Measurements from ENCODE around the gene TAC4.

TAC4 gene

GRCh38 chr17:49834118-49834743, 13.6 kb downstream of the TAC4 start:
- Histone ChIP-seq H3K27me3 (ENCODE audit: low read length) (no peaks in the 10 kb centered on the region), H4K20me1 (ENCODE audit: low read depth, low read length) (no peaks in the 10 kb centered on the region), H3K36me3 (ENCODE audit: low read length) (no peaks in the 10 kb centered on the region), H3F3A (ENCODE audit: insufficient read depth) (no peaks in the 10 kb centered on the region), H3K4me3 (ENCODE audit: insufficient read depth, low read length, poor library complexity, severe bottlenecking) (no peak overlapping the region), H2AFZ (ENCODE audit: low read depth, low read length, severe bottlenecking) (no peak overlapping the region), H3K79me2 (ENCODE audit: insufficient read depth, low read length) (no peaks in the 10 kb centered on the region), H3K9me2 (replicated peaks; ENCODE audit: insufficient read depth, low read length) (no peaks in the 10 kb centered on the region), H3K9ac (ENCODE audit: low read length) (no peak overlapping the region), H3K9me3 (ENCODE audit: insufficient read depth, low read length) (no peaks in the 10 kb centered on the region), H3K27ac (ENCODE audit: low read depth, low read length) (no peak overlapping the region), H3K4me2 (ENCODE audit: low read depth, low read length, poor library complexity, severe bottlenecking) (no peak overlapping the region)
- no peak for TF ChIP-seq EZH2phosphoT487 (conservative IDR thresholded peaks at IDR 0.05; ENCODE audit: low read length)
- TF ChIP-seq, protein P1, sequence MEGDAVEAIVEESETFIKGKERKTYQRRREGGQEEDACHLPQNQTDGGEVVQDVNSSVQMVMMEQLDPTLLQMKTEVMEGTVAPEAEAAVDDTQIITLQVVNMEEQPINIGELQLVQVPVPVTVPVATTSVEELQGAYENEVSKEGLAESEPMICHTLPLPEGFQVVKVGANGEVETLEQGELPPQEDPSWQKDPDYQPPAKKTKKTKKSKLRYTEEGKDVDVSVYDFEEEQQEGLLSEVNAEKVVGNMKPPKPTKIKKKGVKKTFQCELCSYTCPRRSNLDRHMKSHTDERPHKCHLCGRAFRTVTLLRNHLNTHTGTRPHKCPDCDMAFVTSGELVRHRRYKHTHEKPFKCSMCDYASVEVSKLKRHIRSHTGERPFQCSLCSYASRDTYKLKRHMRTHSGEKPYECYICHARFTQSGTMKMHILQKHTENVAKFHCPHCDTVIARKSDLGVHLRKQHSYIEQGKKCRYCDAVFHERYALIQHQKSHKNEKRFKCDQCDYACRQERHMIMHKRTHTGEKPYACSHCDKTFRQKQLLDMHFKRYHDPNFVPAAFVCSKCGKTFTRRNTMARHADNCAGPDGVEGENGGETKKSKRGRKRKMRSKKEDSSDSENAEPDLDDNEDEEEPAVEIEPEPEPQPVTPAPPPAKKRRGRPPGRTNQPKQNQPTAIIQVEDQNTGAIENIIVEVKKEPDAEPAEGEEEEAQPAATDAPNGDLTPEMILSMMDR (IDR thresholded peaks at IDR 0.05; ENCODE audit: insufficient read depth, low read length, poor library complexity, severe bottlenecking): no peak

GRCh38 chr17:49832840-49833599, 14.8 kb downstream of the TAC4 start:
- Histone ChIP-seq H3F3A (ENCODE audit: insufficient read depth) (no peaks in the 10 kb centered on the region), H3K4me2 (ENCODE audit: low read depth, low read length, poor library complexity, severe bottlenecking) (no peak overlapping the region), H3K9ac (ENCODE audit: low read length) (no peak overlapping the region), H3K4me3 (ENCODE audit: insufficient read depth, low read length, poor library complexity, severe bottlenecking) (no peak overlapping the region), H3K79me2 (ENCODE audit: insufficient read depth, low read length) (no peaks in the 10 kb centered on the region), H3K27ac (ENCODE audit: low read depth, low read length) (no peak overlapping the region), H3K9me3 (ENCODE audit: insufficient read depth, low read length) (no peaks in the 10 kb centered on the region), H2AFZ (ENCODE audit: low read depth, low read length, severe bottlenecking) (no peak overlapping the region), H3K9me2 (replicated peaks; ENCODE audit: insufficient read depth, low read length) (no peaks in the 10 kb centered on the region), H4K20me1 (ENCODE audit: low read depth, low read length) (no peaks in the 10 kb centered on the region), H3K27me3 (ENCODE audit: low read length) (no peaks in the 10 kb centered on the region), H3K36me3 (ENCODE audit: low read length) (no peaks in the 10 kb centered on the region)
- no peak for TF ChIP-seq EZH2phosphoT487 (conservative IDR thresholded peaks at IDR 0.05; ENCODE audit: low read length)
- TF ChIP-seq, protein P1 (IDR thresholded peaks at IDR 0.05; ENCODE audit: insufficient read depth, low read length, poor library complexity, severe bottlenecking): no peak

GRCh38 chr17:49830605-49831004, 17.3 kb downstream of the TAC4 start:
- Histone ChIP-seq H3K36me3 (ENCODE audit: low read length) (0 out of 2 replicates have a peak, but pooled peaks cover 7% of the 10 kb centered on the region), H2AFZ (ENCODE audit: low read depth, low read length, severe bottlenecking) (no peak overlapping the region), H3K4me2 (ENCODE audit: low read depth, low read length, poor library complexity, severe bottlenecking) (no peak overlapping the region), H3K9me2 (replicated peaks; ENCODE audit: insufficient read depth, low read length) (no peaks in the 10 kb centered on the region), H3K9ac (ENCODE audit: low read length) (no peak overlapping the region), H3K27ac (ENCODE audit: low read depth, low read length) (no peak overlapping the region), H3K79me2 (ENCODE audit: insufficient read depth, low read length) (no peaks in the 10 kb centered on the region), H4K20me1 (ENCODE audit: low read depth, low read length) (no peaks in the 10 kb centered on the region), H3K27me3 (ENCODE audit: low read length) (no peaks in the 10 kb centered on the region), H3F3A (ENCODE audit: insufficient read depth) (no peaks in the 10 kb centered on the region), H3K4me3 (ENCODE audit: insufficient read depth, low read length, poor library complexity, severe bottlenecking) (no peak overlapping the region), H3K9me3 (ENCODE audit: insufficient read depth, low read length) (no peaks in the 10 kb centered on the region)
- no peak for TF ChIP-seq EZH2phosphoT487 (conservative IDR thresholded peaks at IDR 0.05; ENCODE audit: low read length)
- TF ChIP-seq, protein P1 (IDR thresholded peaks at IDR 0.05; ENCODE audit: insufficient read depth, low read length, poor library complexity, severe bottlenecking): no peak

Measured in SU-DHL-6 (cell line).